GM12878 (cell line): ENCODE results near the gene CRYL1. TPM values are rescaled to one million over a fixed set of nuclear protein-coding genes. Genes with fewer than 3 reads are reported as not detected.

Experiments
- ATAC-seq: fragments of 200-7000 bp; cut with Tn5 transposase; 3 replicates; pipeline ENCODE4 v1.9.1; 2020; ENCODE audit warnings: mild to moderate bottlenecking, moderate library complexity
- BruUV-seq: library from RNA; stranded (reverse); fragments of 400-500 nt; replicated peaks from 2 replicates; lab custom pipeline; 2021; lab: Mats Ljungman, UMichigan
- CTCF ChIA-PET: fragments of 300-600 bp; sonication (Branson Sonifier 250); formaldehyde crosslinking; extraction: SDS; loops from one replicate; lab custom pipeline; 2021; ENCODE audit warnings: inconsistent platforms; lab: Yijun Ruan, JAX
- POLR2A ChIA-PET: fragments of 350-600 bp; formaldehyde crosslinking; extraction: SDS; loops from one replicate; lab custom pipeline; 2021; ENCODE audit warnings: inconsistent platforms; lab: Charles Lee
- RAD21 ChIA-PET: fragments of 300-600 bp; sonication (Branson Sonifier 250); formaldehyde crosslinking; loops from one replicate; lab custom pipeline; 2023; ENCODE audit warnings: antibody characterized with exemption; ENCODE audit not compliant: unreplicated experiment; lab: Charles Lee
- SMC1A ChIA-PET: fragments of 300-600 bp; sonication (Branson Sonifier 250); formaldehyde crosslinking; loops from one replicate; lab custom pipeline; 2023; ENCODE audit not compliant: unreplicated experiment, uncharacterized antibody; lab: Charles Lee
- DNase-seq: peaks from one replicate; pipeline ENCODE4 v3.0.0-alpha.2; 2011; ENCODE audit warnings: low read depth, low spot score
- FAIRE-seq: peaks from 3 replicates; lab custom pipeline; 2011; peaks lifted over from hg19 to GRCh38; lab: Jason Lieb, UNC
- H2AFZ ChIP-seq: 2 replicates; pipeline ENCODE4 v1.6.0; 2011; ENCODE audit warnings: low read depth, low read length, control low read depth; ENCODE audit not compliant: control insufficient read depth
- H3K27ac ChIP-seq: 2 replicates; pipeline ENCODE4 v1.5.1; 2011; ENCODE audit warnings: control low read depth; ENCODE audit not compliant: control insufficient read depth, insufficient read depth
- H3K27me3 ChIP-seq, 2 experiments: replicated peaks in 1 of 2; 2 replicates each; pipeline versions ENCODE4 v1.6.0 to v1.6.1; 2011; ENCODE audit warnings: low read length in 1 of 2; ENCODE audit not compliant: control insufficient read depth in 2 of 2, insufficient read depth in 2 of 2
- H3K36me3 ChIP-seq, 2 experiments: 2 replicates each; pipeline ENCODE4 v1.5.1; 2011; ENCODE audit warnings: low read length in 1 of 2; ENCODE audit not compliant: control insufficient read depth in 2 of 2, insufficient read depth in 2 of 2
- H3K4me1 ChIP-seq: 2 replicates; pipeline ENCODE4 v1.6.1; 2011; ENCODE audit warnings: mild to moderate bottlenecking, low read length, moderate library complexity, mixed read lengths; ENCODE audit not compliant: control insufficient read depth, insufficient read depth
- H3K4me2 ChIP-seq: 2 replicates; pipeline ENCODE4 v1.6.0; 2011; ENCODE audit warnings: control low read depth; ENCODE audit not compliant: control insufficient read depth, insufficient read depth
- H3K4me3 ChIP-seq: fragments of 200-600 bp; sonication (generic); 2 replicates; pipeline ENCODE4 v1.5.1; 2016
- H3K79me2 ChIP-seq: 2 replicates; pipeline ENCODE4 v1.6.0; 2011; ENCODE audit warnings: low read length; ENCODE audit not compliant: control insufficient read depth, insufficient read depth
- H3K9ac ChIP-seq: 2 replicates; pipeline ENCODE4 v1.8.0; 2011; ENCODE audit warnings: low read length, control low read depth, mixed read lengths; ENCODE audit not compliant: control insufficient read depth, insufficient read depth
- H3K9me3 ChIP-seq: replicated peaks from 3 replicates; pipeline ENCODE4 v1.5.1; 2011; ENCODE audit warnings: mild to moderate bottlenecking, low read length; ENCODE audit not compliant: control insufficient read depth, insufficient read depth
- H4K20me1 ChIP-seq: 2 replicates; pipeline ENCODE4 v1.6.0; 2011; ENCODE audit not compliant: control insufficient read depth, insufficient read depth
- ASH2L ChIP-seq: fragments of 300-600, 200-600 bp; sonication (generic); IDR thresholded peaks from 2 replicates; pipeline ENCODE4 v1.6.1; 2017; ENCODE audit warnings: low read depth, mild to moderate bottlenecking, borderline replicate concordance
- CHD1 ChIP-seq: IDR thresholded peaks from 2 replicates; pipeline ENCODE4 v1.6.1; 2012; ENCODE audit warnings: low read depth, low read length, improper control_type of control experiment
- CHD4 ChIP-seq: fragments of 200-600 bp; sonication (generic); IDR thresholded peaks from 2 replicates; pipeline ENCODE4 v1.6.1; 2016; ENCODE audit warnings: mild to moderate bottlenecking
- DPF2 ChIP-seq: fragments of 450-650 bp; IDR thresholded peaks from 2 replicates; pipeline ENCODE4 v1.6.1; 2017; ENCODE audit warnings: mild to moderate bottlenecking
- ELK1 ChIP-seq: IDR thresholded peaks from 2 replicates; pipeline ENCODE4 v1.6.1; 2012; ENCODE audit warnings: low read depth, low read length, improper control_type of control experiment
- GATAD2B ChIP-seq: fragments of 450-650 bp; conservative IDR thresholded peaks from 2 replicates; pipeline ENCODE4 v1.6.1; 2017; ENCODE audit warnings: low read depth, mild to moderate bottlenecking, moderate library complexity
- JUNB ChIP-seq: IDR thresholded peaks from 2 replicates; pipeline ENCODE4 v1.6.1; 2016; ENCODE audit warnings: antibody characterized with exemption, mild to moderate bottlenecking
- NBN ChIP-seq: fragments of 450-650 bp; IDR thresholded peaks from 2 replicates; pipeline ENCODE4 v1.6.1; 2016
- POLR2A ChIP-seq: IDR thresholded peaks from 2 replicates; pipeline ENCODE4 v1.6.1; 2011; ENCODE audit warnings: low read depth, mild to moderate bottlenecking, low read length
- RELA ChIP-seq: fragments of 450-650 bp; IDR thresholded peaks from 2 replicates; pipeline ENCODE4 v1.8.0; 2014; ENCODE audit warnings: borderline replicate concordance; ENCODE audit not compliant: partially characterized antibody
- RELB ChIP-seq: fragments of 450-650 bp; IDR thresholded peaks from 2 replicates; pipeline ENCODE4 v1.6.1; 2017; ENCODE audit warnings: low read depth, mild to moderate bottlenecking, moderate library complexity
- SMARCA5 ChIP-seq: fragments of 450-650 bp; IDR thresholded peaks from 2 replicates; pipeline ENCODE4 v1.6.1; 2017; ENCODE audit warnings: mild to moderate bottlenecking
- SP1 ChIP-seq: IDR thresholded peaks from one replicate; pipeline ENCODE4 v1.6.1; 2011; ENCODE audit warnings: low read depth, low read length
- SREBF1 ChIP-seq: IDR thresholded peaks from 2 replicates; pipeline ENCODE4 v1.6.1; 2012; ENCODE audit warnings: mild to moderate bottlenecking, low read length
- YY1 ChIP-seq: IDR thresholded peaks from 2 replicates; pipeline ENCODE4 v1.6.1; 2011; ENCODE audit warnings: low read depth, mild to moderate bottlenecking, low read length
- ZBTB11 ChIP-seq: fragments of 450-650 bp; formaldehyde crosslinking; IDR thresholded peaks from 2 replicates; pipeline ENCODE4 v1.5.0; 2022; ENCODE audit warnings: mild to moderate bottlenecking, missing genetic modification characterization
- ZNF274 ChIP-seq: IDR thresholded peaks from one replicate; pipeline ENCODE4 v1.8.0; 2011; ENCODE audit not compliant: insufficient read length, insufficient read depth
- WGBS: methylation state at CpG from one replicate; pipeline ENCODE4 v1.1.6; 2016; ENCODE audit warnings: low lambda C conversion rate; ENCODE audit not compliant: insufficient replicate concordance, insufficient coverage; ENCODE audit errors: missing lambda C conversion rate; 5-methylcytosine and 5-hydroxymethylcytosine counted together
- in situ Hi-C: fragments of 300-500 bp; cut with MboI; formaldehyde crosslinking; loops from 9 replicates; pipeline ENCODE4 v1.14.3; 2018; ENCODE audit warnings: mixed read lengths
- intact Hi-C: fragments of 100-400 bp; cut with micrococcal nuclease; formaldehyde crosslinking; loops from one replicate; pipeline ENCODE4 v1.14.2; 2022; ENCODE audit not compliant: unreplicated experiment
- polyA plus RNA-seq, 11 experiments: library from polyadenylated mRNA; depleted of rRNA in 4 of 11; unstranded in 6 of 11; stranded (reverse) in 5 of 11; fragments of >200 nt; fragmentation: Nextera tagmentation in 4 of 11; fragmentation: Illumina TruSeq in 1 of 11; extraction: Ambion mirVana in 4 of 11; extraction: Trizol in 1 of 11; gene quantifications; 1 replicate in 1 of 11; 2 replicates in 10 of 11; pipeline versions ENCODE4 v1.2.1 to v1.2.3, GENCODE V29; 2011 to 2016; ENCODE audit warnings: inconsistent platforms in 2 of 11, missing spikeins in 2 of 11, low read depth in 1 of 11
- total RNA-seq, 4 experiments: library from RNA; depleted of rRNA in 3 of 4; stranded (reverse); fragments of >200 nt in 3 of 4; fragmentation: Illumina TruSeq in 1 of 4; extraction: Trizol in 1 of 4; gene quantifications; 2 replicates each; pipeline versions ENCODE4 v1.2.1 to v1.2.3, GENCODE V29; 2013 to 2021
- TF ChIP-seq, protein P1 (sequence below): fragments of 150-350 bp; IDR thresholded peaks from 2 replicates; pipeline ENCODE4 v1.6.1; 2014; ENCODE audit warnings: mild to moderate bottlenecking, low read depth, low read length

CRYL1 gene
- total and polyA plus RNA-seq, 10 of the 15 experiments (the other 5 are each of a cell fraction or from before 2014, with no cell fraction given) = 5.5 to 36.7 (median 12.2) TPM

GRCh38 chr13:20482275-20482761 lies 43.3 kb downstream of the CRYL1 start:
- RAD21 ChIA-PET = no interaction called here
- in situ Hi-C loops = loop anchor here (5.0 kb wide), 1 partner anchor 295 kb away; no protein-coding TSS in a partner anchor

More at GRCh38 chr13:20482275-20482761, 43.3 kb downstream of the CRYL1 start:
- no peak for DNase-seq
- ATAC-seq = no peak
- intact Hi-C loops = no loop called here
- 62% methylated on average over 11 of the region's 11 CpGs for WGBS
- Histone ChIP-seq H3K4me2 (no peak overlapping the region), H3K4me3 (no peak overlapping the region), H4K20me1 (no peaks in the 10 kb centered on the region), H3K27ac (no peak overlapping the region), H3K27me3 (no peaks in the 10 kb centered on the region), H3K79me2 (no peaks in the 10 kb centered on the region), H3K4me1 (no peaks in the 10 kb centered on the region), H2AFZ (no peak overlapping the region), H3K9me3 (no peaks in the 10 kb centered on the region), H3K36me3 (no peaks in the 10 kb centered on the region; a peak in 1 of 4 replicates), H3K9ac (no peak overlapping the region)
- no peak for FAIRE-seq
- ChIA-PET SMC1A (no interaction called here), CTCF (no interaction called here), POLR2A (no interaction called here)
- BruUV-seq = no TSS peak
- no peak for TF ChIP-seq CHD1
- no peak for TF ChIP-seq CHD4
- no peak for TF ChIP-seq GATAD2B
- no peak for TF ChIP-seq ELK1
- TF ChIP-seq SP1 = no peak
- no peak for TF ChIP-seq NBN
- no peak for TF ChIP-seq RELA
- no peak for TF ChIP-seq SREBF1
- no peak for TF ChIP-seq ZBTB11
- TF ChIP-seq YY1 = no peak
- TF ChIP-seq DPF2 = no peak
- no peak for TF ChIP-seq JUNB
- TF ChIP-seq POLR2A = no peak
- TF ChIP-seq, protein P1, sequence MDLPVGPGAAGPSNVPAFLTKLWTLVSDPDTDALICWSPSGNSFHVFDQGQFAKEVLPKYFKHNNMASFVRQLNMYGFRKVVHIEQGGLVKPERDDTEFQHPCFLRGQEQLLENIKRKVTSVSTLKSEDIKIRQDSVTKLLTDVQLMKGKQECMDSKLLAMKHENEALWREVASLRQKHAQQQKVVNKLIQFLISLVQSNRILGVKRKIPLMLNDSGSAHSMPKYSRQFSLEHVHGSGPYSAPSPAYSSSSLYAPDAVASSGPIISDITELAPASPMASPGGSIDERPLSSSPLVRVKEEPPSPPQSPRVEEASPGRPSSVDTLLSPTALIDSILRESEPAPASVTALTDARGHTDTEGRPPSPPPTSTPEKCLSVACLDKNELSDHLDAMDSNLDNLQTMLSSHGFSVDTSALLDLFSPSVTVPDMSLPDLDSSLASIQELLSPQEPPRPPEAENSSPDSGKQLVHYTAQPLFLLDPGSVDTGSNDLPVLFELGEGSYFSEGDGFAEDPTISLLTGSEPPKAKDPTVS = no peak
- no peak for TF ChIP-seq RELB
- TF ChIP-seq ASH2L = no peak
- TF ChIP-seq SMARCA5 = no peak
- TF ChIP-seq ZNF274 = no peak
